Thyroid gland (tissue), 4 donors: ENCODE results near the gene SIX2. TPM values are rescaled to one million over a fixed set of nuclear protein-coding genes. Genes with fewer than 3 reads are reported as not detected.
A peak's percentile ranks its signal among the peaks of the same experiment; 100 is the strongest.

Experiments
- DNase-seq, 2 donors: peaks; one replicate each; pipeline ENCODE4 v3.0.0-alpha.2; 2019
- H3K27ac ChIP-seq, 3 donors: fragments of 200-600 bp; sonication (generic); 1 replicate in 2 of 3; 2 replicates in 1 of 3; pipeline ENCODE4 v1.5.1; 2016 to 2019; ENCODE audit warnings: mild to moderate bottlenecking in 1 of 3, moderate library complexity in 1 of 3
- H3K27me3 ChIP-seq: fragments of 200-600 bp; sonication (generic); one replicate; pipeline ENCODE4 v1.5.1; 2019
- H3K36me3 ChIP-seq, 2 donors: fragments of 200-600 bp; sonication (generic); one replicate each; pipeline ENCODE4 v1.5.1; 2016 to 2019
- H3K4me1 ChIP-seq, 2 donors: fragments of 200-600 bp; sonication (generic); one replicate each; pipeline ENCODE4 v1.5.1; 2017 to 2019
- H3K4me3 ChIP-seq, 3 donors: fragments of 200-600 bp; sonication (generic); replicated peaks in 1 of 3; 1 replicate in 2 of 3; 2 replicates in 1 of 3; pipeline ENCODE4 v1.5.1; 2016; ENCODE audit warnings: mild to moderate bottlenecking in 1 of 3
- H3K9me3 ChIP-seq: fragments of 200-600 bp; sonication (generic); one replicate; pipeline ENCODE4 v1.5.1; 2017
- POLR2A ChIP-seq, 2 donors: fragments of 450-650 bp; IDR thresholded peaks; one replicate each; pipeline ENCODE4 v1.6.1; 2017; ENCODE audit warnings: antibody characterized with exemption in 2 of 2, mild to moderate bottlenecking in 2 of 2, moderate library complexity in 1 of 2
- WGBS, 2 donors: methylation state at CpG; one replicate each; pipeline ENCODE4 v1.1.5; 2017; 5-methylcytosine and 5-hydroxymethylcytosine counted together
- intact Hi-C: fragments of 100-400 bp; cut with DNase I; formaldehyde crosslinking; loops from one replicate; pipeline ENCODE4 v1.15.1; 2023
- total RNA-seq, 4 donors: library from RNA; depleted of rRNA; stranded (reverse); fragments of >200 nt; gene quantifications; one replicate each; pipeline ENCODE4 v1.2.3, GENCODE V29; 2016
- TF ChIP-seq, protein P1 (sequence below), 6 experiments: fragments of 200-600 bp in 3 of 6; fragments of 450-650 bp in 3 of 6; sonication (generic) in 3 of 6; IDR thresholded peaks; one replicate each; pipeline ENCODE4 v1.5.1; 2016 to 2019; ENCODE audit warnings: antibody characterized with exemption in 6 of 6, mild to moderate bottlenecking in 2 of 6, inconsistent platforms in 1 of 6, moderate library complexity in 1 of 6

SIX2 gene
- total RNA-seq, 4 donors from 2014 or later = 0.24 to 3.1 (median 1.5) TPM; not detected in 1

DNA sequence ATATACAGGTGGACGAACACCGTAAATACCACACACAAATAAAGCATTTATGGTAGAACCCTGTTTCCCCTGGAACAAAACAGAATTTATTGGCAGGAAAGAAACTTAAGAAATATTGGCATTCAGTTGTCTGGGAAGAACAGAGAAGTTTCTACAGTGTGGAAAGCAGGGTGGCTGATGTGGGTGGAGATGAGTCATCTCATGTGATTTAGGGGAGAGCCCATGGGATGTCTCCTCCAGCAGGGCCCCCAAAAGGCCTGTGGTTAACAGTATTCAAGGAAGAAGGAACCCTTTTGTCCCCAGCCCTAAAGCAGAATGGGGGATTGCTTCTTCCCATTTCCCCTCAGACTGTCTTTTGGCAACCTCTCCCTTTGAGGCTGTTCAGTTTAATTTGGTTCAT lies 43.6 kb downstream of the SIX2 start:
- Histone ChIP-seq H3K27ac (no peak overlapping the region), H3K36me3 (no peaks in the 10 kb centered on the region), H3K9me3 (no peaks in the 10 kb centered on the region), H3K4me3 (no peak overlapping the region), H3K27me3 (no peaks in the 10 kb centered on the region), H3K4me1 (peaks cover 0 to 5% of the 10 kb centered on the region in 2 donors)
- intact Hi-C loops = no loop called here
- TF ChIP-seq POLR2A (IDR thresholded peaks at IDR 0.05) = no peak
- TF ChIP-seq, protein P1, sequence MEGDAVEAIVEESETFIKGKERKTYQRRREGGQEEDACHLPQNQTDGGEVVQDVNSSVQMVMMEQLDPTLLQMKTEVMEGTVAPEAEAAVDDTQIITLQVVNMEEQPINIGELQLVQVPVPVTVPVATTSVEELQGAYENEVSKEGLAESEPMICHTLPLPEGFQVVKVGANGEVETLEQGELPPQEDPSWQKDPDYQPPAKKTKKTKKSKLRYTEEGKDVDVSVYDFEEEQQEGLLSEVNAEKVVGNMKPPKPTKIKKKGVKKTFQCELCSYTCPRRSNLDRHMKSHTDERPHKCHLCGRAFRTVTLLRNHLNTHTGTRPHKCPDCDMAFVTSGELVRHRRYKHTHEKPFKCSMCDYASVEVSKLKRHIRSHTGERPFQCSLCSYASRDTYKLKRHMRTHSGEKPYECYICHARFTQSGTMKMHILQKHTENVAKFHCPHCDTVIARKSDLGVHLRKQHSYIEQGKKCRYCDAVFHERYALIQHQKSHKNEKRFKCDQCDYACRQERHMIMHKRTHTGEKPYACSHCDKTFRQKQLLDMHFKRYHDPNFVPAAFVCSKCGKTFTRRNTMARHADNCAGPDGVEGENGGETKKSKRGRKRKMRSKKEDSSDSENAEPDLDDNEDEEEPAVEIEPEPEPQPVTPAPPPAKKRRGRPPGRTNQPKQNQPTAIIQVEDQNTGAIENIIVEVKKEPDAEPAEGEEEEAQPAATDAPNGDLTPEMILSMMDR (IDR thresholded peaks at IDR 0.05) = no peak
- WGBS, 2 donors = 91 to 98% methylated on average over 2 of the region's 2 CpGs
- no peak for DNase-seq

DNA sequence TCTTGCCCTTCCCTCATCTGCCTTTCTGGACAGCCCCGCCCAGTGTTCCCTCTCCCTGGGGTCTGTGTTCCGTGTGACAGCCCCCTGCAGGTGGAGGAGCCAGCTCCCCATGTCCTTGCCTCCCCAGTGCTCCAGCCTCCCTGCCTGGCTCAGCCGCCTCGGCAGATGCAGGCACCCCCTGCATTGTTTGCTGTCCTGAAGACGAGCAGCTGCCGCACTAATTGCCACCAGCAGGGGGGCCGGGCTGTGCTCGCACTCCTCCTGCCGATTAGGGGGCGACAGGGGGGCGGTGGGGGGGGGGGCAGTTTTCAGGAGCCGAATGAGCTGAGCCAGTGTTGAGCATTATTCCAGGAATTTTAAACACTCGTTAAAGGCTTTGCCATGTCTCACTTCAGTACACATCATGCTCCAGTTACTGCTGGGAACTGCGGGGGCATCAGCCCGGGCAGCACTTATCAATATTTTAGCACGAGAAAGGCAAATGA lies 44.5 kb downstream of the SIX2 start:
- H3K27me3 ChIP-seq = no peaks in the 10 kb centered on the region
- H3K27ac ChIP-seq = no peak overlapping the region
- H3K9me3 ChIP-seq = no peaks in the 10 kb centered on the region
- H3K4me1 ChIP-seq = peaks cover 0 to 5% of the 10 kb centered on the region in 2 donors
- no peak for TF ChIP-seq POLR2A (IDR thresholded peaks at IDR 0.05)
- TF ChIP-seq, protein P1 (IDR thresholded peaks at IDR 0.05) = peak in 1 of 6 experiments; percentile 19
- no peaks in the 10 kb centered on the region for H3K36me3 ChIP-seq
- no peak overlapping the region for H3K4me3 ChIP-seq
- intact Hi-C loops = no loop called here
- WGBS, 2 donors = 11 to 20% methylated on average over 11 to 15 of the region's 16 CpGs
- DNase-seq = no peak

- Histone ChIP-seq H3K4me3 (no peak overlapping the region), H3K9me3 (no peaks in the 10 kb centered on the region), H3K27ac (no peak overlapping the region), H3K27me3 (no peaks in the 10 kb centered on the region), H3K36me3 (no peaks in the 10 kb centered on the region), H3K4me1 (peaks cover 0 to 5% of the 10 kb centered on the region in 2 donors)
- WGBS, 2 donors = 88 to 90% methylated on average over 4 to 5 of the region's 5 CpGs
- intact Hi-C loops = no loop called here
- TF ChIP-seq, protein P1 (IDR thresholded peaks at IDR 0.05) = no peak
- TF ChIP-seq POLR2A (IDR thresholded peaks at IDR 0.05) = no peak
- no peak for DNase-seq
These were observed 47.0 kb downstream of the SIX2 start for GRCh38 chr2:44962176-44962695.

- Histone ChIP-seq H3K36me3 (no peaks in the 10 kb centered on the region), H3K4me3 (no peak overlapping the region), H3K9me3 (no peaks in the 10 kb centered on the region), H3K27ac (no peak overlapping the region), H3K27me3 (no peaks in the 10 kb centered on the region), H3K4me1 (peaks cover under 1 to 5% of the 10 kb centered on the region in 2 donors)
- WGBS, 2 donors = 78 to 79% methylated on average over 5 of the region's 5 CpGs
- intact Hi-C loops = no loop called here
- DNase-seq = no peak
- TF ChIP-seq, protein P1 (IDR thresholded peaks at IDR 0.05) = no peak
- no peak for TF ChIP-seq POLR2A (IDR thresholded peaks at IDR 0.05)
These were observed 48.4 kb downstream of the SIX2 start for GRCh38 chr2:44960871-44961270.

DNA sequence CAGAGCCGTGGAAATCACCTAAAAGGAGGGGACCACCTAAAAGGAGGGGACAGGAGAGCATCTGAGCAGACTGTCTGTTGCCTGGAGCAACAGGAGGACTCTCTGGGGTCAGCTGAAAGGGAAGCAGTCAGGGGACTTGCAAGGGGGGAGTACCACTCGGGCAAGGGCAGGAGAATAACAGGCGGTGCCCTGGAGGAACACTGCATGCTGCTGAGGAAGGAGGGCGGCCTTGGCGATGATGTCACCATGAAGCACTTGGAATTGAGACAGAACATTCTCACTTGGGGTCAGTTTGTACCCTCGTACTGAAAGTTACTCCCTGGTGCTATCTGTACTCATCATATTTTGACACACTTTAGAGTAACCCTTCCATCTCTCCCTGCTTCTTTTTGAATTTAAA lies 49.4 kb downstream of the SIX2 start:
- 73 to 81% methylated on average over 6 of the region's 6 CpGs for WGBS, 2 donors
- H3K36me3 ChIP-seq = no peaks in the 10 kb centered on the region
- intact Hi-C loops = loop anchor here (10.0 kb wide), 2 partner anchors 575 to 1085 kb away; no protein-coding TSS in a partner anchor
- no peak overlapping the region for H3K4me3 ChIP-seq
- DNase-seq = no peak
- peaks cover 6% of the 10 kb centered on the region for H3K27me3 ChIP-seq
- H3K27ac ChIP-seq = no peak overlapping the region
- no peak for TF ChIP-seq POLR2A (IDR thresholded peaks at IDR 0.05)
- TF ChIP-seq, protein P1 (IDR thresholded peaks at IDR 0.05) = no peak
- H3K4me1 ChIP-seq = peaks cover 10 to 14% of the 10 kb centered on the region in 2 donors
- no peaks in the 10 kb centered on the region for H3K9me3 ChIP-seq
